Glutamatergic neuron (in vitro differentiated cells): ENCODE data around the gene NMNAT2. TPM values are rescaled to one million over a fixed set of nuclear protein-coding genes. Genes with fewer than 3 reads are reported as not detected.

Experiments used
- DNase-seq: peaks from one replicate; pipeline ENCODE4 v3.0.0; 2022
- H3K27ac Mint-ChIP-seq: one replicate; pipeline ENCODE4 v1.8.0; 2020; ENCODE audit warnings: mild to moderate bottlenecking, mixed read lengths, inconsistent platforms; ENCODE audit not compliant: unreplicated experiment
- H3K27me3 Mint-ChIP-seq: one replicate; pipeline ENCODE4 v1.8.0; 2020; ENCODE audit warnings: mild to moderate bottlenecking, moderate library complexity, mixed read lengths, inconsistent platforms; ENCODE audit not compliant: unreplicated experiment
- H3K36me3 Mint-ChIP-seq: one replicate; pipeline ENCODE4 v1.8.0; 2020; ENCODE audit warnings: mild to moderate bottlenecking, mixed read lengths, inconsistent platforms; ENCODE audit not compliant: unreplicated experiment
- H3K4me1 Mint-ChIP-seq: one replicate; pipeline ENCODE4 v1.8.0; 2020; ENCODE audit warnings: mild to moderate bottlenecking, low read depth, mixed read lengths, inconsistent platforms; ENCODE audit not compliant: unreplicated experiment
- H3K4me3 Mint-ChIP-seq: one replicate; pipeline ENCODE4 v1.8.0; 2020; ENCODE audit warnings: mild to moderate bottlenecking, mixed read lengths, inconsistent platforms; ENCODE audit not compliant: unreplicated experiment
- H3K9me3 Mint-ChIP-seq: one replicate; pipeline ENCODE4 v1.8.0; 2020; ENCODE audit warnings: mild to moderate bottlenecking, moderate library complexity, mixed read lengths, inconsistent platforms; ENCODE audit not compliant: unreplicated experiment
- total RNA-seq: library from RNA; stranded (reverse); fragmentation: NEBNext Ultra II Directional; extraction: Animal tissue kit (Norgen Biotek cat#: 25700); gene quantifications from one replicate; pipeline ENCODE4 v1.2.1, GENCODE V29; 2021; ENCODE audit not compliant: unreplicated experiment
- TF ChIP-seq, protein P1 (sequence below): fragments of 200-600 bp; sonication (generic); IDR thresholded peaks from one replicate; pipeline ENCODE4 v1.5.0; 2021; ENCODE audit not compliant: partially characterized antibody, unreplicated experiment

Gene NMNAT2
- total RNA-seq, 1 donor from 2014 or later = 76.4 TPM

DNA sequence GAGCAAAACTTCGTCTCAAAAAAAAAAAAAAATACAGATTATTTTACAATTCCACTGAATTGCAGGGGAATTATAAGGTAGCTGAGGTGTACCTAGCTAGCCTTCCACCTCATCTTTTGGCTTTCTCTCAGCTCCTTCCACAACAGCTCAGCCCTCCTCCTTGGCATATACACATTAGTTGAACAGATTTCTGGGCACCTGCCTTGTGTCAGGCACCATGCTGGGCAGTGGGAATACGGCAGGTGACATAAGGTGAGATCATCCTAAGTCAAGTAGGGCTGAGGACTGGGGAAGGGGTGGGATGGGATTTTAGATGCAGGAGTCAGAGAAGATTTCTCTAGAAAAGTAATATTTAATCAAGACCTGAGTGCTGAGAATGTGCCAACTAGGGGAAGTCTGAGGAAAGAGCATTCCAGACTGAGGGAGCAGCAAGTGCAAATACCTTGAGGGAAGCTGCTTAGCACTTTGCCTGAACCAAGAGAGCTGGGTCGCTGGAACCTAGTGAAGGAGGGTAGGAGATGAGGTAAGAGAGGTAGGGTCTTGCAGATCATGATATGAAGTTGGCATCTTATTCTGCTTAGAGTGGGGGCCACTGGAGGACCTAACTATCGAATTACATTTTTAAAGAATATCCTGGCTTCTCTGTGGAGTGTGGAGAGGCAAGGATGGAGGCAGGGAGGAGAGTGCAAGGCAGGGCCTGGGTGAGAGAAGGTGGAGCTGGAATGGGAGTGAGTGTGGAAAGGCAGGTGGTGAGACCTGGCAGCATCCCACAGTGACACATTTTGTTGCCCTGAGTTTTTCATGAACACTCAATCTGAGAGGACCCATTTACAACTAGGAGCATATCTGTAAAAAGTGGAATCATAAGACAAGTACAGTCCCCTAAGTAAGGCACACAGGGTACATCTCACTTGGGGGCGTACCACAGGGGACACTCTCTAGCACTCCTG lies 203.9 kb downstream of the NMNAT2 start:
- DNase-seq = no peak
- Mint-ChIP-seq H3K4me1 (peaks cover 72% of the 10 kb centered on the region), H3K9me3 (peaks cover 40% of the 10 kb centered on the region), H3K27me3 (peaks cover 30% of the 10 kb centered on the region), H3K36me3 (no peaks in the 10 kb centered on the region), H3K27ac (peak overlapping the region; percentile 100), H3K4me3 (peak overlapping the region; percentile 87)
- TF ChIP-seq, protein P1, sequence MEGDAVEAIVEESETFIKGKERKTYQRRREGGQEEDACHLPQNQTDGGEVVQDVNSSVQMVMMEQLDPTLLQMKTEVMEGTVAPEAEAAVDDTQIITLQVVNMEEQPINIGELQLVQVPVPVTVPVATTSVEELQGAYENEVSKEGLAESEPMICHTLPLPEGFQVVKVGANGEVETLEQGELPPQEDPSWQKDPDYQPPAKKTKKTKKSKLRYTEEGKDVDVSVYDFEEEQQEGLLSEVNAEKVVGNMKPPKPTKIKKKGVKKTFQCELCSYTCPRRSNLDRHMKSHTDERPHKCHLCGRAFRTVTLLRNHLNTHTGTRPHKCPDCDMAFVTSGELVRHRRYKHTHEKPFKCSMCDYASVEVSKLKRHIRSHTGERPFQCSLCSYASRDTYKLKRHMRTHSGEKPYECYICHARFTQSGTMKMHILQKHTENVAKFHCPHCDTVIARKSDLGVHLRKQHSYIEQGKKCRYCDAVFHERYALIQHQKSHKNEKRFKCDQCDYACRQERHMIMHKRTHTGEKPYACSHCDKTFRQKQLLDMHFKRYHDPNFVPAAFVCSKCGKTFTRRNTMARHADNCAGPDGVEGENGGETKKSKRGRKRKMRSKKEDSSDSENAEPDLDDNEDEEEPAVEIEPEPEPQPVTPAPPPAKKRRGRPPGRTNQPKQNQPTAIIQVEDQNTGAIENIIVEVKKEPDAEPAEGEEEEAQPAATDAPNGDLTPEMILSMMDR = no peak

DNA sequence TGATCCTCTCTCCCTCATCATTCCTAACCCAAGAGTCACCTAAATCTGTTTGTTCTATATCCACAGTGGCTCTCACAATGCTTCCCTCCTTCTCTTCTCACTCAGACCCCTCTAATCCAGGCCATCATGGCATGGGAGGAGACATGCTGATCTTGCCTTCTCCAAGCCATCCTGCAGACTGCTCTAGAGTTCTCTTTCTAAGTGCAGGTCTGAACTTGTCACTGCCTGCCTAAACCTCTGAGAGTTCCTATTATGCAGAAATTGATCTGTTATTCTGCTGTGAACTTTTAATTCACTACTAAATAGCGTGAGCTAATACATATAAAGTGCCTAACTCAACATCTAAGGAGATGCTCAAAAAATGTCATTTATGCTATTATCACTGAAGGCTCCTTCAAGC lies 205.3 kb downstream of the NMNAT2 start:
- Mint-ChIP-seq H3K27ac (no peak overlapping the region), H3K27me3 (peaks cover 23% of the 10 kb centered on the region), H3K4me3 (no peak overlapping the region), H3K36me3 (no peaks in the 10 kb centered on the region), H3K9me3 (peaks cover 32% of the 10 kb centered on the region), H3K4me1 (peaks cover 66% of the 10 kb centered on the region)
- TF ChIP-seq, protein P1 = no peak
- DNase-seq = no peak

DNA sequence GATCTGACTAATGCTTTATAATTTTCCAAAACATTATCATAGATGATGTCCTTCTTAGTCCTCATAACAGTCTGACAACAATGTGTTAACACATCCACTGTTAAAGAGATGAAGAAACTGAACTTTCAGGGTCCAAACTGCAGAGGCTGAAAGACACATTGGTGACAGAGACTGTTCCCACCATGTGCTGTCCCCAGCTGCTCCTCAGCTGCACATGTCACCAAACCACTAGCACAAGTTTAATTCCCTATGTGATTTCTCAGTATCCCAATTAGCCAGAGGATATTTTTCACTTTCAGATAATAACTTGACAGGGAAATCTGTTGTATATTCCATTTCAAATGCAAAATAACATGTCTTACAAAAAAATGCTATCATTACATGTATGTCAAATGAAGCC lies 207.5 kb downstream of the NMNAT2 start:
- no peaks in the 10 kb centered on the region for H3K36me3 Mint-ChIP-seq
- TF ChIP-seq, protein P1 = no peak
- H3K27me3 Mint-ChIP-seq = peaks cover 20% of the 10 kb centered on the region
- peaks cover 57% of the 10 kb centered on the region for H3K4me1 Mint-ChIP-seq
- H3K4me3 Mint-ChIP-seq = peak overlapping the region; percentile 63
- peak overlapping the region; percentile 82 for H3K27ac Mint-ChIP-seq
- no peak for DNase-seq
- H3K9me3 Mint-ChIP-seq = peaks cover 26% of the 10 kb centered on the region

DNA sequence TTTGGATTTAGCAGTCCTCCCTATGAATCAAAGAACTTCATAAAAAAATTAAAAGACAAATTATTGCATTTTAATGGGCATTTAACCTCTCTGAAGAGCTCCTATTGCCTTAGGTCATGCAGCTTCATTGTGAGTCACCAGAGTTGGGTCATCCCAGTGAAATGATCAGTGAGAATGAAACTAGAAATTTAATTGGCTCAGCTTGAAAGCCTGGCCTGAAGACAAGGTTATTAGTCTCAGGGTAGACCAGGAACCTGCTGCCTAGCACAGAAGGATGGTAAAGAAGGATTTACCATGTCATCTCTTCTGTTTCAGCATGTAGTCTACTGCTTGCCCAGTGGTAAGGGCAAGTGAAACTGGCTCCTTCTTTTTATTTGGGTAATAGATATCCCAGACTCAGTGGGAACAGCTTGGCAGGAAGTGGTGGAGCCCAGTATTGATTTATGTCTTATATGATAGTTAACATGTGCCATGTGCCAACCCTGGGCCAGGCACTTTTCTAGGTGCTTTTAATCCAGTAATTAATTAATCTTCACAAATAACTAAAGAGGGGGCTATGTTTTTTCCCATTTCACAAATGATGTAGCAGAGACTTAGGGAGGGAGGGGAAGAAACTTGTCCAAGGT lies 208.5 kb downstream of the NMNAT2 start:
- TF ChIP-seq, protein P1 = no peak
- H3K4me3 Mint-ChIP-seq = peak overlapping the region; percentile 4
- H3K27ac Mint-ChIP-seq = peak overlapping the region; percentile 82
- H3K36me3 Mint-ChIP-seq = no peaks in the 10 kb centered on the region
- DNase-seq = no peak
- H3K4me1 Mint-ChIP-seq = peaks cover 59% of the 10 kb centered on the region
- peaks cover 19% of the 10 kb centered on the region for H3K9me3 Mint-ChIP-seq
- peaks cover 13% of the 10 kb centered on the region for H3K27me3 Mint-ChIP-seq
